ENCODE measurements around the gene DEAF1.

DNA sequence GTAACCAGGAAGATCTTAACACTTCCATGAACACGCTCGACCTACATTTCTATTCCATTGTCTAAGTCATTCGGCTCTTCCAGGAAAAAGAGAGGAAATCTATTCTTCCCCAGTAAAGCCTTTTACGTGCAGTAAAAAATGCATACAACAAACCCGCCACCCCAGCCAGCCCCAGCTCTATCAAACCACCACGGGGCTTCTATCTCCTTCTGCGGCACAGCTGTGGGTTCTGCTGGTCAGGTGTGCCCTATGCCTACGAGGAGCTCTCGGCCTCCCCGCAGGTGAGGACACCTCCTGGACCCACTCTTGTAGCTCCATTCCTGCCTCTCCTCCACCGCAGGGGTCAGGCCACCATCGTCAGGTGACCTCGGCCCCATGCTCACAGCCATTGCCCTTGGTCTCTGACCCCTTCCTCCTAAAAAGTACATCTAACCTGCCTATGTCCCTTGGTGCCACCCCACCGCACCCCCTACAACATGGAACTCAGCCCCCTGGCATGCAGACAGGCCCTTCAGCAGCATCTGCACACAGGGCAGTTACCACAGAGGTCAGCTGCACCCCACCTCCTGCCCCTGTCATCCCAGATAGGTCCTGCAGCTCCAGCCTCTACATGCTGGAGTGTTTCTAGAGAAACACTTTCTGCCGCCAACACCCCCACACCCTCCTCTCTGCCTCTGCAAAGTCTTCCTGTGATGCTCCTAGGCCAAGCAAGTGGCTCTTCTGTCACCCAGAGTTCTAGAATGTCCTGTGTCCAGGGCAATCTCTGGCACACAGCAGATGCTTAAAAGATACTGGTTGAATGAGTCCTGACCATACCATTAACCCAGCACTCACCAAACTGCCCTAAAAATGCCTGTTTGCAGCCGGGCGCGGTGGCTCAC lies 3.1 kb downstream of the DEAF1 start:
- TF ChIP-seq POLR2AphosphoS5 (IDR thresholded peaks at IDR 0.05; ENCODE audit: low read depth, low read length): no peak
- TF ChIP-seq, protein P1, sequence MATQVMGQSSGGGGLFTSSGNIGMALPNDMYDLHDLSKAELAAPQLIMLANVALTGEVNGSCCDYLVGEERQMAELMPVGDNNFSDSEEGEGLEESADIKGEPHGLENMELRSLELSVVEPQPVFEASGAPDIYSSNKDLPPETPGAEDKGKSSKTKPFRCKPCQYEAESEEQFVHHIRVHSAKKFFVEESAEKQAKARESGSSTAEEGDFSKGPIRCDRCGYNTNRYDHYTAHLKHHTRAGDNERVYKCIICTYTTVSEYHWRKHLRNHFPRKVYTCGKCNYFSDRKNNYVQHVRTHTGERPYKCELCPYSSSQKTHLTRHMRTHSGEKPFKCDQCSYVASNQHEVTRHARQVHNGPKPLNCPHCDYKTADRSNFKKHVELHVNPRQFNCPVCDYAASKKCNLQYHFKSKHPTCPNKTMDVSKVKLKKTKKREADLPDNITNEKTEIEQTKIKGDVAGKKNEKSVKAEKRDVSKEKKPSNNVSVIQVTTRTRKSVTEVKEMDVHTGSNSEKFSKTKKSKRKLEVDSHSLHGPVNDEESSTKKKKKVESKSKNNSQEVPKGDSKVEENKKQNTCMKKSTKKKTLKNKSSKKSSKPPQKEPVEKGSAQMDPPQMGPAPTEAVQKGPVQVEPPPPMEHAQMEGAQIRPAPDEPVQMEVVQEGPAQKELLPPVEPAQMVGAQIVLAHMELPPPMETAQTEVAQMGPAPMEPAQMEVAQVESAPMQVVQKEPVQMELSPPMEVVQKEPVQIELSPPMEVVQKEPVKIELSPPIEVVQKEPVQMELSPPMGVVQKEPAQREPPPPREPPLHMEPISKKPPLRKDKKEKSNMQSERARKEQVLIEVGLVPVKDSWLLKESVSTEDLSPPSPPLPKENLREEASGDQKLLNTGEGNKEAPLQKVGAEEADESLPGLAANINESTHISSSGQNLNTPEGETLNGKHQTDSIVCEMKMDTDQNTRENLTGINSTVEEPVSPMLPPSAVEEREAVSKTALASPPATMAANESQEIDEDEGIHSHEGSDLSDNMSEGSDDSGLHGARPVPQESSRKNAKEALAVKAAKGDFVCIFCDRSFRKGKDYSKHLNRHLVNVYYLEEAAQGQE (IDR thresholded peaks at IDR 0.05; ENCODE audit: insufficient read depth in 1 of 2, low read depth in 2 of 2, low read length in 2 of 2): no peak

Measured in PFSK-1 (cell line).